ENCODE results near the gene TOX2.

The TOX2 gene

DNA sequence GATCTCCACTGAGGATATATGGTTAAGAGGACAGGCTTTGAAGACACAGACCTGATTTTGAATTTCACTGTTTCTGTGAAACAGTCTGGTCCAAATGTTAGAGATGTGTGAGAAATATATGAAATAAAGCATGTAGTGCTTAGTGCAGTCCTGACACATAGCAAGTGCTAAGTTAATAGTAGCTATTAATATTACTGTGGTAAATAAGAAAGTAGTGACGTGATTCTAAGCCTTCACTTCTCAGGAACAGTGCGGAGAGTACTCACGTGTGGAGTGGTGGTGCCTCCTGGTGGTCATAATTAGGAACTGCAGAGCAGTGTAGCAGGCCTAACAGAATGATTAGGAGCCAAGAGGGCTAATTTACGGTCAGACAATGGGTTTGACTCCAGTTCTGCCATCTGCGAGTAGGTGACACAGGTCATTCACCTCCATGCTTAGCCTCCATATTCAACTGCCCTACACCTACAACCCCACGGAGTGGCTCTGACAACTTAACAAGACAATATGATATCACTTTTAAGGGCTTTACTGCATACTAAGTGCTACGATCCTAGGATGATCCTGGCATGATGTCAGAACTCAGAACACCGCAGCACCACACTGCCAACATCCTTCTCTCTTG is 166.1 kb downstream of the TOX2 start:
- peak; percentile 82 for DNase-seq (ENCODE audit: low spot score)

DNA sequence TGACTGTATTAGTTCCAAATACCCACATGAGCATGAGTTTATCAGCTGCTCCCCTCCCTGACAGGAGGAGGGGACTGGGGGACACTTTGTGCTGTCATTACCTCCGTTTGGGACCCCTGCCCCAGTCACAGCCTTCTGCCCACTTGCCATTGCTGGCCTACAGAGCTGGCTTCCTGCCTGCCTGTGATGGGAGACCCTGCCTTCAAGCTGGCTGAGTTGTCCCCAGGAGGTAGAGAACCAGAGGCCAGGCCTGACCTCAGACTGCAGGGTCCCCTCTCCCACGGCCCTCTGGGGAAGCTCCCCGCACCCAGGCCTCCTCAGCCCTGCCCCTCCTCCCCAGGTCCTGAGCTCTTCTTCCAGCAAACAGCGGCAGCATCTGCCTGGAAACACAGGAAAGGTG is 166.8 kb downstream of the TOX2 start:
- DNase-seq (ENCODE audit: low spot score): no peak

DNA sequence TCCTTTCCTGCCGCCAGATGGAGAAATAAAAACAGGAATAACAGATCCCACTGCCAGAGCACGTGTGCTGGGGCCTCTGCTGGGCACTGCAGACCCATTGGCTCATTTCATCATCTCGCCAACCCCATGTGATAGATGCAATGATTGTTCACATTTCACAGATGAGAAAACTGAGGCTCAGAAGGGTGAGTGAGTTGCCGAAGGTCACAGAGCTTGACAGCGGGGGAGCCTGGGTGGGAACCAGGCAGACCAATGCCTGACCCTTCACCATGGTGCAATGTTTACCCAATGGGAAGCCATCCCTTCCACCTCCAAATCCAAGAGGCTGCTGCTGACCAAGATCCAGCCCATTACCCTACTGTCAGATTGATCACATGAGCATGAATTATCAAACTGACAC is 167.2 kb downstream of the TOX2 start:
- no peak for DNase-seq (ENCODE audit: low spot score)

DNA sequence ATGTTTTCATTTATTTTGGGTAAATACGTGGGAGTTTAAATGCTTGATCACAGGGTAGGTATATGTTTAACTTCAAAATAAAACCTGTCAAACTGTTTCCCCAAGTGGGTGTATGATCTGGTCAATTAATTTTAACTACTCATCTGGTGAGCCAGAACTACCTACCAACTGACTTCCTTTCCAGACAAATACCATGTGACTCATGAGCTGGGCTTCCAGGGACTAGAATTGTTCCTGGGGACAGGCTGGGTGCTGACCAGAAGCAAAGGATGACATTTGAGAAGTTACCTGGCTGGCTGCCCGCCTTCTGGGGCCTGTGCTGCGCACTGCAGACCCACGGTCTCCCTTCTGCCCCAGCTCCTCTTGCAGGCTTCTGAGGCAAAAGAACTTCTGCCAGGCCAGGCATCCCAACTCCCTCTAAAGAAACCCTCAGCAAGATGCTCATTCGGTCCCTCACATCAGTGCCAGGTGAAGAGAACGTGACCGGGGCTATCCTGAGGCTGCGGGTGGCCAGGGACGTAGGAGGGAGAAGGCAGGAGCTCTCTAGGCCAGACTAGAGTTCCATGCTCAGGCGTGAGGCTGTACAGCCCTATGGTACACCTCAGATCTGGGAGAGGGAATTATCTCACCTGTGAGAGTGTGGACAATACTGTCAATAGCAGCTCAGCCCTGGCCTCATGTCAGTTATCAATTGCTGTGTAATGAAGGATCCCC is 168.7 kb downstream of the TOX2 start:
- no peak for DNase-seq (ENCODE audit: low spot score)

DNA sequence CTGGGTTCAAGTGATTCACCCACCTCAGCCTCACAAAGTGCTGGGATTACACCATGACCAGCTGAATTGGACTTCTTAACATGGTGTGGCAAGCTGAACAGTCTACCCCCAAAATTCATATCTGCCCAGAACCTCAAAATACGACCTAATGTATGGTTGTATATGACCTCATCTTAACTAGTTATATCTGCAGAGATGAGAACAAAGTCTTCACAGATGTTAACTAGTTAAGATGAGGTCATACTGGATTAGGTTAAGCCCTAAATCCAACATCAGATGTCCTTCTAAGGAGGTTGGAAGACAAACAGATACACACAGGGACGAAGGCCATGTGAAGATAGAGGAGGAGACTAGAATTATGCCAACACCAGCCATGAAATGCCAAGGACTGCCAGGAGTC is 169.8 kb downstream of the TOX2 start:
- DNase-seq (ENCODE audit: low spot score): no peak

DNA sequence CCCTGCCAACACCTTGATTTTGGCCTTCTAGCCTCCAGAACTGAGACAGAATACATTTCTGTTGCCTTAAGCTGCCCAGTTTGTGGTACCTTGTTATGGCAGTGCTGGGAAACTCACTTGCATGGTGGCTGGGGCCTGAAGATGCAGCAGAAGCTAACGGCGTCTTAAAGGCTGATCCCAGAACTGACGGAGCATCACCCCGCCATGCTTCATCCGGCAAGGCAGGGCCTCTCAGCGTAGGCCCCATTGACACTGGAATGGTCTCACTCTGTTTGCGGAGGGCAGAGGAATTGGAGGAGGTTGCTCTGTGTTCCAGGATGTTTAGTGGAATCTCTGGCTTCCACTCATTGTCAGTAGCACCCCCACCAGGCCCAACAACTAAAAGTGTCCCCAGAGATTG is 170.2 kb downstream of the TOX2 start:
- no peak for DNase-seq (ENCODE audit: low spot score)

DNA sequence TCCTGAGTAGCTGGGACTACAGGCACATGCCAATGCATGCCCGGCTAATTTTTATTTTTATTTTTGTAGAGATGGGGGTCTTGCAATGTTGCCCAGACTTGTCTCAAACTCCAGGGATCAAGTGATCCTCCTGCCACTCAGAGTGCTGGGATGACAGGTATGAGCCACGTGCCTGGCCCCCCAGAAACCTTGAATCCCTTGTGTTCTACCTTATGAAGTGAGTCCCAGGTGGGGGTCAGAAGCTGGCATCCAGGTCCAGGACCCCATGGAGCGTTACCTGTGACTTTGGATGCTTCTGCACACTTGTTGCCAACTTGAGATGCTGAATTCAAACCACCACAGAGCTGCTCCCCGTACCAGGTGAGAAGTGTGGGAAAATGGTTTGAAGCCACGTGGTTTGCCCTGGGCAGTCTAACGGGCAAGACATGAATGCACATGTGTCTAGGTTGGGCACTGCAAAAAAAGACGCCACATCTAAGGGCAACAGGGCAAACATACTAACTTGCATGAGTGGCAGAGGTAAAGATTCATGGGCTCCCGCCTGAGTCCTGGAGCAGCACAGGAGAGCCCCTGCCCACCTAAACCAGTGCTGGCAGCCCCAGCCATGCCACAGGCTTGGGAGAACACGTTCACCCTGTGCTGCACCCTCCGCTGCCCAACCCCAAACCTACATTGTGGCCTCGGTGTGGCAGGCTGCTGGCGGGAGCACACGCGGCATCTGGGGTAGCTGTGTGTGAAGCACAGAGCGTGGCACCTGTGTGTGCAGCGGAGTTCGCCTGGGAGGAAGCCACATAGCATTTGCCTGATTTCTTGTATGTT is 171.2 kb downstream of the TOX2 start:
- DNase-seq (ENCODE audit: low spot score): no peak

DNA sequence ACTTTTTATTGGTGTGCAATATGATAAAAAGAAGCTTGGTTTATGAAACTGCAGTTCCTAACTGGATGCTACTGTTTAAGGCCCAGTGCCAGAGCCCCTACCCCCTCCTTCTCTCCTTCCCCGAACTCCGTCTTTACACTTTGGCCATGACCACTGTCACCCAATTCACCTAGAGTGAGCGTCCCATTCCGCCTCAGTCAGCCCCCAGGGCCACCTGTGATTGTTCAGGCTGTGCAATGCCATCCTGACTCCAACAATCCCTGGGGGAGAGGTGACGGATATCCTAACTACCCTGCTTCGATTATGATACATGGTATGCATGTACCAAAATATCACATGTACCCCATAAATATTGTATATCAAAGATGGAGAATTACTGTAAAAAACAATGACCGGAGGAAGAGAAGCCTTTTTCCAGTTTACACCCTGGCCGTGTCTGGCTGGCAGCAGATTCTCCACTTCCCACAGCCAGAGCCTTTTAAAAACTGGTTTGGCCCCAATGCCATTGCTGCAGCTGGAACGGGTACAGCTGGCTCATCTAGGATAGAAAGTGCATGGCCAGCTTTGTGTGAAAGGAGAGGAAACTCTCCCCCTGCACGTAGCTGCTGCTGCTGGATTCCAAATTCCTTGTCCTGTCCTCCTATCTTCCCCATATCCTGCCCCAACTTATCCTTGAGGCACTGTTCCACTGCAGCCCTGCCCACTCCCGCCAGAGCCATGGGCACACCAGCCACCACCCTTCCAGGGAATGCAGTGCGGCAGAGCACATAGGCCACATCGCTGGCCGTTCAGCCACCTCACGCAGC is 172.6 kb downstream of the TOX2 start:
- no peak for DNase-seq (ENCODE audit: low spot score)

DNA sequence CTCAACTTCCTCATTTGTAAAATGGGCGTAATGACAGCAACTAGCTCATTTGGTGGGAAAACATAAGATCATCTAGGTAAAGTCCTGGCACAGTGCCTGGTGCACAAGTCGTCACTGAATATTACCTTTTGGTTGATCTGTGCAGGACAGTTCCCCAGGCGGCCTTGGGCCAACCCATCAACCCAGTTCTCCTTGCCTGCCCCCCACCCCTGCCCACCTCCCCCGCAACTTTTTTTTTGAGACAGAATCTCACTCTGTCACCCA is 173.1 kb downstream of the TOX2 start:
- no peak for DNase-seq (ENCODE audit: low spot score)

DNA sequence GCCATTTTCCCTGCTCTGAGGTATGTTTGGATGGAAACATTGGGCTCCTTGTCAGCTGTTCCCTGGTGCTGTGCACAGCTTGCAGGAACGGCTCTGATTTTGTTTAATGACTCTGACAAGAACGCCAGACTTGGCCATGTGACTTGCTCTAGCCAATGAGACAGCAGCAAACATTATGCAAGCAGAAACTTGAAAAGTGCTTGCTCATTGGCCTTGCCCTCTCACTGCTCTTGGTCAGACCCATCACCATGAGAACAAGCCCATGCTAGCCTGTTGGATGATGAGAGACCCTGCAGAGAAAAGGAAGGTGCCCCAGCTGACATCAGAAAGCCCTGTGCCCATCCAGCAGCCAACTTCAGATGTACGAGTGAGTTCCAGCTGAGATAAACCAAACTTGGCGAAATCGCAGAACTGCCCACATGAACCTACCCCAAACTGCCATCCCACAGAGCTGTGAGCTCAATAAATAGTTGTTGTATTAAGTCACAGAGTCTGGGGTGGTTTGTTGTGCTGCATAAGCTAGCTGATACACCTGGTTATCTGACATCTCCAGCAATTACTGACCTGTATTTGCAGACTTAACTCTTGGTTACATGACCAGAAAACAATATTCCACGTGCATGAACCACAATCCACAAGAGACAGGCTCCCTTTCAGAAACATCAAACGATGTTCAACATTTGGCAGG is 175.5 kb downstream of the TOX2 start:
- DNase-seq (ENCODE audit: low spot score): peak; percentile 6

DNA sequence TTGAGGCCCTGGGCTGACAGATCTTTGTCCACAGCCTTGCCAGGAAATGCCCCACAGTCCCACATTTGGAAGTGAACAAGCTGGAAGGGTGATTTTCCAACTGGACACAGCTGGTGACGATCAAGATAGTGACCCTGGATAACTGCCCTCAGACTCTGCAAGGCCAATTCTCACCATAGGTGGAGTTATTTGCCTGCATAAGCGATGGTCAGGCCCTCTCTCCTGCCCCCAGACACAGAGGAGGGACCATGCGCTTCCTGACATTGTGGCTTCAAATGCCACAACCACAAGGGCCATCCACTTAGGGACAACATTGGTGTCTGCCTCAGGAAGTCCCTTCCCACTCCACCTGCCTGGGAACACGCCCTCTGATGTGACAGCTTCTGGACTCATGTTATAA is 176.4 kb downstream of the TOX2 start:
- DNase-seq (ENCODE audit: low spot score): no peak

DNA sequence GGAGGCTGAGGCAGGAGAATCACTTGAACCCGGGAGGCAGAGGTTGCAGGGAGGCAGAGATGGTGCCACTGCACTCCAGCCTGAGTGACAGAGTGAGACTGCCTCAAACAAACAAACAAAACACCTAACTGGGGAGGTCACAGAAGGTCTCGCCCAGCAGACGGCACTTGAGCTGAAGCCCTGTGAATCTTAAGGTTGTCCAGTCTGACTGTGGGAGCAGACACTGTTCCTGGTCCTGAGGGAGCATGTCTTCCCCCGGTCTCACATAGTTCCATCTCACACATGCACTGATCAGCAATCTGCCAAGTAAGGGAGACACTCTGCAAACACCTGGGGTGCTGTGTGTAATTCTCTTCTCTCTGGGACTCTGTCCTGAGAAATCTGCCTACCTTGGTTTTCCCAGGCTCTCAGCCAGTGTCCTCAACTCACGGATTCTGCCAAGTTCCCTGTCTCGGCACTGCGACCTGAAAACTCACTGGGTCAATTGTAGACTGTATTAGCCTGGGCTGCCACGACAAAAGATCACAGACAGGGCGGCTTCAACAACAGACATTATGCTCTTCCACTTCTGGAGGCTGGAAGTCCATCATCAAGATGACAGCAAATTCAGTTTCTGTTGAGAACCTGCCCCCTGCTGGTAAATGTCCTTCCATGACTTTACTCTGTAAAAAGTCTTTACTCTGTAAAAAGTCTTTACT is 178.0 kb downstream of the TOX2 start:
- DNase-seq (ENCODE audit: low spot score): peak; percentile 15

DNA sequence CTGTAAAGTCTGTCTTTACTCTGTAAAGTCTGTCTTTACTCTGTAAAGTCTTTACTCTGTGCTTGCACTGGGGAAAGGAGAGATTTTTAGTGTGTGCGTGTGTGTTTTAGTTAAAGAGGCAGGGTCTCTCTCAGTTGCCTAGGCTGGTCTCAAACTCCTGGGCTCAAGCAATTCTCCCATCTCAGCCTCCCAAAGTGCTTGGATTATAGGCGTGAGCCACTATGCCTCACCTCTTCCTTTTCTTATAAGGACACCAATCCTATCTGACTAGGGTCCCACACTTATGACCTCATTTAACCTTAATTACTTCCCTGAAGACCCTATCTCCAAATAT is 178.6 kb downstream of the TOX2 start:
- DNase-seq (ENCODE audit: low spot score): no peak

DNA sequence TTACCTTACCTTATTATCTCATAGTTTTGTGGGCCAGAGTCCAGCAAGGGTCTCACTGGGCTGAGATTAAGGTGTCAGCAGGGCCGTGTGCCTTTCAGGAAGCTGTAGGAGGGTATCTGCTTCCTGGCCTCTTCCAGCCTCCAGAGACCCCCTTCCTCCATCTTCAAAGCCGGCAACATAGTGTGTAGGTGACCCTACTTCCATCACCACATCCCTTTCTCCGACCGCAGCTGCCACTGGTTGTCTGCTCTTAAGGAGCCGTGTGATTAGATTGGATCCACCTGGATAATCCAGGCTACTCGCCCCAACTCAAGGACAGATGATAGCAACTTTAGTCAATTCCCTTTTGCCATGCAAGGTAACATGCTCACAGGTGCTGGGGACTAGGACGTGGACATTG is 181.2 kb downstream of the TOX2 start:
- DNase-seq (ENCODE audit: low spot score): no peak

DNA sequence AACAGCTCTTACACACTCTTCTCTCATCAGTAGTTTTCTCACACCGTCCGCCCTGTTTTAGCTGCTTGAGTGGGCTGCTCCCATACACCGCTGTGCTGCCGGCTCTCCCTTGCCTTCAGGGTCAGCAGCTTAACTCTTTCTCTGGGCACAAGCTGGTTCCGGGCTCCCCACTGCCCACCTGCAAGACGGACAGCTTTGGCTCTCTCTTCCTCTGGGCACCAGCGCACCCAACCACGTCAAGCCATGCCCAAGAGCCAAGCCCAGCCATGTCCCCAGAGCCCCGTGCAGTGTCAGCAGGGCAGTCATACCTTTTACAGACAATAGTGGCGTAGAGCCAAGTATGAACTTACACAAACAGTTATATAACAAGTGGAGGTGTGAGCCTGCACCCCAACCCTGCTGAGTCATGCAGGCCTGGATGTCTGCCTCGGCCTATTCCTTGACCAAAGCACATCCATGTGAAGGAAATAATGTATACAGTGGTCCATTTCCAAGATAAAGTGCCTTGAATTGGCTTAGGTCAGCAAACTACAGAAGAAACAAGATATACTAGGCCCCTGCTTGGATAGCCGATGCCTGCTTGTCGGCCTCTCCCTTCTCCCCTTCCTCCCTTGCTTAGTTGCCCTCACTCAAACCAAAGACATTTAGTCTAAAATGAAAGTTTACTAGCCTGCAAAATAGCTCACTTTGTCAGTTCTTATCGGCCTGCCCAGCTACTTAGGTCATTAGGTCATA is 183.0 kb downstream of the TOX2 start:
- no peak for DNase-seq (ENCODE audit: low spot score)

DNA sequence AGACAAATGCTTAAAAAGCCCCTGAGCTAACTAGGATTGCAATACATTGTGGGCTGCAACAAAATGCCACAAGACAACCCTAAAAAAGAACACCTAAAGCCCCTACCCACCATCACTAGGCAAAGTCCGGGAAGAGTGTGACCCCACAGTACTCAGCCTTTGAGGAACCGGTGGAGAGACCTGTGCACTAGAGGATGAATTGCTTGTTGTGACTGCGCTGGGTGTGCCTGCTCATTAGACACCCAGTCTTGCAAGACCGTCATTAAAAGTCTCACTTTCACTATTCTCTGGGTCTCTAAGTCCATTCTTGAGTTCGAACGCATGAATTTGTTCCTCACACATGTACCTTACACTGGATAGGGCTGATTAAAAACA is 183.6 kb downstream of the TOX2 start:
- DNase-seq (ENCODE audit: low spot score): no peak

DNA sequence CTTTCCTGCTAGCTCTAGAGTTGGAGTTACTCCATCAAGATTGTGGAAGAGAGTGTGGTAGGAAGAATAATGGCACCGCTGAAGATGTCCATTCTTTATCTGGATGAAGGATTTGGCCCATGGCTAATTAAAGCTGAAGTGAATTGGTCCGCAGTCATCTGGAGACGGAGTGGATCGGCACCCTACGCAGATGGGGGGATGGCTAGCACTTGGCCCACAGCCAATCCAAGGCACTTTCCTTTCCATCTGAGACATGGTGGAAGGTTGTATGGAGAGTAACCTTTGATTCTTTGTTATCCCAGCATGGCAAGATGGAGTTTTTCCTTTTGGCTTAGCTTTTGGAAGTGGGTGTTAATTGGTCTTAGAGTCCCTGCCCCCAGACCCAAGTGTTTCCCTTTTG is 184.0 kb downstream of the TOX2 start:
- no peak for DNase-seq (ENCODE audit: low spot score)

DNA sequence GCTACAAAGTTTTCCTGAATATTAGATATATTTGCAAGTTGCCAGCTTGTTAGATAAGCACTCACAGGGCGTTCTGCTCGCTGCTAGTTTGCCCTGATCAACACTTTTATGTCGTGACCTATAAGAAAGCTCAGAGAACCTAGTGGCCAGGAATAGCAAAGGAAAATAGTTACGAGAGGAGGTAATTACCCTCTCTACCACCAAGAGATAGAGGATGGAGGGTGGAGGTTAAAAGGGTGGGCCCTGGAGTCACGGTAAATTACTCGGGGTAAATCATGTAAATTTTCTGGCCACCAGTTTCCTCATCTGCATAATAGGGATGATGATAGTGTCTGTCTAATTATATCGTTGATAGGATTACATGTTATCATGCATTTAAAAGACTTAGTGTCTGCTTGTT is 185.2 kb downstream of the TOX2 start:
- no peak for DNase-seq (ENCODE audit: low spot score)

DNA sequence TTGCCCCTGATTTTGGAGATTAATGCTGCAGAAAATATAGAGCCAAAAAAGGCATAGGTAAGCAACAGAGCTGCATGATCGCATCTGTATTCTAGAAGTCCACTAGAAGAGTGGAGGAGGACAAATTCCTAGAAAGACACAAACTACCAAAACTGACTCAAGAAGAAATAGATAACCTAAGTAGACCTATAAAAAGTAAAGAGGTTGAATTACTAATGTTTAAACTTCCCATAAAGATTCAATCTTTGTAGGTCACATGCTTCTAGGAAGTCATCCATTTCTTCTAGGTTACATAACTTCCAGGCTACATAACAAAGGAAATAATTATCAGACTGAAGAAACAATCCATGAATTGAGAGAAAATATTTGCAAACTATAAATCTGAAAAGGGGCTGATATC is 187.9 kb downstream of the TOX2 start:
- DNase-seq (ENCODE audit: low spot score): no peak

DNA sequence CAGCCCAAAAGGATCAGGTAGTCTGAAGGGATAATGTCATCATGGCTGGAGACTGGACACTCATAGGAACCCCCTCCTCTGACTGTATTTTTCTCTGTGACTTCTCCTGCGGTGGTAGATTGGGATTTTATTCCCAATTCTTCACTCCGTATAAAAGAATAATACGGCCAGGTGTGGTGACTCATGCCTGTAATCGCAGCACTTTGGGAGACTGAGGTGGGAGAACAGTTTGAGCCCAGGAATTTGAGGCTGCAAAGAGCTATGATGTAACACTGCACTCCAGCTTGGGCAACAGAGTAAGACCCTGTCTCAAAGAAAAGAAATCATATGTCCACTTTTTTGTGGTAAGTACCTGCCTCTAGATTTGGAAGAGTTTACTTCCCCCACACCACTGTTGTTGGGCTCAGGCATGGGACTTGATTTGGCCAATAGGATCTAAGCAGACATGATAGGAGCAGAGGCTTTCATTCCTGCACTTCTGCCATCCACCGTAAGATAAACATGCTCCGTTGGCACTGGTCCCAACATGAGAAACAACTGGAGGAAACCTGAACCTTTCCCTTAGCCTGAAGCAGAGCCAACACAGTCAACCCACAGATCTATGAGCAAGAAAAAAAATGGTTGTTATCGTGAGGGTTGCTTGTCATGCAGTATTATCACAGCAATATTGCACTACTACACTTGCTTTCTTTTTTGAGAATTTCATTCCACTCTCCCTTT is 190.3 kb downstream of the TOX2 start:
- no peak for DNase-seq (ENCODE audit: low spot score)
